SK-N-DZ (cell line): ENCODE data around the gene BRD2. TPM values are rescaled to one million over a fixed set of nuclear protein-coding genes. Genes with fewer than 3 reads are reported as not detected.
"Not testable (repeated sequence)": the region's sequence is repeated elsewhere in the genome, so short reads cannot be mapped to it uniquely, and the experiment has no call there.

Experiments used
- DNase-seq: peaks from one replicate; pipeline ENCODE4 v3.0.0-alpha.2; 2015; ENCODE audit warnings: low spot score
- polyA plus RNA-seq, 2 experiments: library from polyadenylated mRNA; depleted of rRNA; stranded (reverse); fragments of >200 nt; gene quantifications; 2 replicates each; pipeline ENCODE4 v1.2.3, GENCODE V29; 2014

Gene BRD2
- 136 and 160 TPM in 2 replicates for polyA plus RNA-seq (2014; cell fraction: cytosol; rRNA removed)
- 287 and 301 TPM in 2 replicates for polyA plus RNA-seq (2014; cell fraction: nucleus; rRNA removed)

DNA sequence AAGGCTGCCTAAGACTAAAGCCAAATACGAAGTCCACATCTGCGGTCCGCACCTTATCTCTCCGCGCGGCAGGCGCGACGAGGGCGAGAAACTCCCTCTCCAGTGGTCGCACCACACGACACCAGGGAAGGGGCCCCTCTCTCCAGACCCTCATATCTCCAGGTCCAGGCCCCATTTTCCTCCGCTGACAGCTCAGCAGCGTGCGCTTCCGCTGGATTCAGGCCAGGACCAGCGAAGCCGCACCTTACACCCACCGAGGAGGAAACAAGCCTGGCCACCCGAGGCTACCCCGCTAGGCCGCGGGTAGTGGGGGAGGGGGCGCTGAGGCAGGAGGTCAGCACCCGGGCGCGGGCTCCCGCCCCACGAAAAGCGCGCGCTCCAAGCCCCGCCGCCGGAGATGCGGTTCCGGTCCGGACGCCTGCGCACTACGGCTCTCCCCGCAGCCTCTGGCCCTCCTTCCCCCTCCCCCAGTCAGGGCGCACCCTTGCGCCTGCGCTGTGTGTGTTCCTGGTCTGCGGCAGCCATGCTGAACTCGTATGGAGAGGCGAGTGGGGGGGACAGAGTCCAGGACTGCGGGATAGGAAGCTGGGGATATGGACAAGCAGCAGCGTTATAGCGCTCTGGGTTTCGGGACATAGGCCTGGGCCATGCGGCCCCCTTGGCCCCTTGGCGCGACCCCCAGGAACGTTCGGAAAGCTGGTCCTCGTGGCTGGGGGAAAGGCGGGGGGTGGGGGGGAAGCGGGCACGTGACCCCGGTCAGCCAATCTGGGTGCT, at the start of gene BRD2:
TSS of gene BRD2 (plus strand) at position 502 of the 774 bp plus-strand sequence. CDS start 4,305 bp downstream, outside the sequence.
- peak; percentile 97 for DNase-seq

DNA sequence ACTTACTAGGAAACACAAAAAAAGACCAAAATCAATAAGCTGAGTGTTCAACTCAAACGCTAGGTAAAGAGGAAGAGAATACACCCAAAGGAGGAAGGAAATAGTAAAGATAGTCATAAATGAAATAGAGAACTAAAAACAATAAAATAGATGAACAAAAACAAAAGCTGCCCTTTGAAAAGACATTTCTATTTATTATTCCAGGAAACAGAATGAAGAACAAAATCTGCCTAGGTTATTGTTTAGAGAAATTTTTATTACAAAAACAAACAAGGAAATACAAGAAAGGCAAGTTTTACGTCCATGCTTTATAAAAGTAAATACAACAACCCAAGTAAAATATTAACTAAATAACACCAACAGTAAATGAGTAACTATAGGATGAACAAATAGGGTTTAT, 47.7 kb upstream of the BRD2 start:
- DNase-seq, result no peak

DNA sequence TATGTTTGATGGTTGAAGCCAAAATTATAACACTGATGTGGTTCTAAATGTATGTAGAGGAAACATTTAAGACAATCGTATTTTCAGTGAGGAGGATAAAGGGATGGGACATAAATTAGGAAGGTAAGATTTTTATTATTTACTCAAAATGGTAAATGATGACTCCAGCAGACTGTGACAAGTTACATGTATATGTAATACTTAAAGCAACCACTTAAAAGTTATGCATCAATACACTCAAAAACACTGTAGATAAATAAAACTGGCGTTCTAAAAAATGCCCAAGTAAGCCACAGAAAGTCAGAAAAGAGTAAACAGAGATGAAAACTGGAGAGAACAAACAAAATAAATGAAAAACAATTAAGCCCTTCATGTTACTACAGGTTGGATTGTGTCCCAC, 46.3 kb upstream of the BRD2 start:
- no peak for DNase-seq

DNA sequence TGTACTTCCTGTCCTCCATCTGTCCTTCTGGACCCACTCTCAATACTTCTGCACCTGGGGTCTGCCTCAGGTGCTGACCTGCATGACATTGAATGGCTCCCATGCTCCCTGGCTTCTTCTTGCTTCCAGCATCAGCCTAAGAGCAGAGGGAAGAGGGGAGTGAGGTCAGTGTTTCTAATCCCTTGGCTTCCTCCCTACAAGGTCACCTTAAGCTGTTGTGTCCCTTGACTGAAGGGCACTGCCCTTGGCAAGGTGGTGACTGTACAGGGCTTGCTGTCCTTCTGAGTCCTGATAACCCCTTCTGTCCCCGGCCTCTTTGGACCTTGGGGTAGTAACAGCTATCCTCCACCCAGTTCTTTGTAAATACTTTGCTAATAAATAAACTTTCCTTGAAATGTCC, 37.2 kb upstream of the BRD2 start:
- no peak for DNase-seq

DNA sequence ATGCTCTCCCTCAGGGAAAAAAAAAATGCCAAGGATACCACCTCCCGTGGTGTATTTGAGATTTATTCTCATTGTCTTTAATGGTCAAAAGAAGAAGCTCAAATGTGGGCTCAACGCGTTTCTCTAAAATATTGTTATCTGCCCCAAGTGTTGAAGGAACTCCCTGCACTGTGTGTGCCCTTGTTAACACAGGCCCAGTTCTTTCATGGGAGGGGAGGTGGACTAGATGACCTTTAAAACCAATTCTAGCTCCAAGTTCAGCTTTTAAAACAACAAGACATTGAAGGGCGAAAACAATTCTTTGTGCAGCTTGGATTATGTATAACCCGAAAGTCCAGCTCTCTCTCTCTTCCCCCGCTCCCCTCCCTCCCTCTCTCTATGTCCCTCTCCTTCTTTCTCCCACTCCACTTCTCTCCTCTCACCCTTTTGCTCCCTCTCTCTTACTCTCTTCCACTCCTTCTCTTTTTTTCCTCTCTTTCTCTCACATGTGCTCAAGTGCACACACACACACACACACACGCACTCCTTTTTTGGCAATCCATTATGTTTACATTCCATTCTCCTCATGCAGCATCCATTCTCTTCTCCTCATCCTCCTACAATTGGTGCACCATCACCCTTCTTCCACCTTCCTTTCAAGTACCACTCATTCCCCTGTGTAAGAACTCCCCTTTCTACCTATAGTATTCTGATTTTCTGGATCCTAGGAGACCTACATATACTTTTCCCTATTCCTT, 36.1 kb upstream of the BRD2 start:
- DNase-seq, result no peak

DNA sequence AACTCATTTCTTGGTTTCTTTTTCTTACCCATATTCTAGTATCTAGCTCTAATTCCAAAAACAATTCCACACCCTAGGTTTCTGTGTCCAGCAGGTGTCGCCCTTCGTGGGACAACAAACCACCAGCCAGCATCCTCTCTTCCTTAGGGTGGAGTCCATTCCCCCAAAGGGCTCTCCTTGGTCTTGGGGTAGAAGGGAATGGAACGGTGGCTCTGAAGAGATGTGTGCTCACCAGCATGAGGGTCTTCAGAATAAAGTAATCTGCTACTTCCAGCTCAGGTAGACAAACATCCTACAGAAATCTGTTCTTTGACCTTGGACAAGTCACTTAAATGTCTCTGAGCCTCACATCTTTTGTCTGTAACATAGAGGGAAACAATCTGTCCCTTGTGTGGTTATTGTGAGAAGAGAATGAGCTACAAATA, 34.7 kb upstream of the BRD2 start:
- peak; percentile 67 for DNase-seq

DNA sequence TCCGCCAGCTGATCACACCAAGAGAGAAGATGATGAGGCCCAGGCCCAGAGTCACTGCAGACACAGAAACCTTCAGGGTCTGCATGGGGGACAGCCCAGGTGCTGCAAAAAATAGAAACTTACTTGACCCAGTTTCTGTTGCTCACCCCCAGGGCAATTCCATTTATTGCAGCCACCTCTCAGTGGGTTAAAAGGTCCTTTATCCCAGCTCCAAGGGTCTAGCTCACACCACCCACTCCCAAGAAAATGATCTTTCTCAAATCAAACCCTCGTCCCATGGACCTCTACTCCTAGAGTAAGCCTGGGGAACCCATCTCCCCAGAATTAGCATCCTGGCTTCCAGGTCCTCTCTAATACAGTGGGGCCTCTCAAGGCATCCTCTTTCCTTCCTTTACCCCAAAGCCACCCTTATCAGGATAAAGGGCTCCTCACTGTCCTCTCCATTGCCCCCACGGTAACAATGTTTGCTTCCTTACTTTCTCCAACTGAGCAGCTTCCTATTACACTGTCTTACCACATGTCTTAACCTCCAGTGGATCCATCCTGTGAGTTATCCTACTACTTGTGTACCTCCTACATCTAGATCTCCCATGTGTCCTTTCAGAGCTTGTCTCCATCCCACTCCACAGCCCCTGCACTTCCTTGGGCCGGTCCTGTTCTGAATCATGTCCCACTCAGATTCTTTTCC, 32.7 kb upstream of the BRD2 start:
- no peak for DNase-seq

DNA sequence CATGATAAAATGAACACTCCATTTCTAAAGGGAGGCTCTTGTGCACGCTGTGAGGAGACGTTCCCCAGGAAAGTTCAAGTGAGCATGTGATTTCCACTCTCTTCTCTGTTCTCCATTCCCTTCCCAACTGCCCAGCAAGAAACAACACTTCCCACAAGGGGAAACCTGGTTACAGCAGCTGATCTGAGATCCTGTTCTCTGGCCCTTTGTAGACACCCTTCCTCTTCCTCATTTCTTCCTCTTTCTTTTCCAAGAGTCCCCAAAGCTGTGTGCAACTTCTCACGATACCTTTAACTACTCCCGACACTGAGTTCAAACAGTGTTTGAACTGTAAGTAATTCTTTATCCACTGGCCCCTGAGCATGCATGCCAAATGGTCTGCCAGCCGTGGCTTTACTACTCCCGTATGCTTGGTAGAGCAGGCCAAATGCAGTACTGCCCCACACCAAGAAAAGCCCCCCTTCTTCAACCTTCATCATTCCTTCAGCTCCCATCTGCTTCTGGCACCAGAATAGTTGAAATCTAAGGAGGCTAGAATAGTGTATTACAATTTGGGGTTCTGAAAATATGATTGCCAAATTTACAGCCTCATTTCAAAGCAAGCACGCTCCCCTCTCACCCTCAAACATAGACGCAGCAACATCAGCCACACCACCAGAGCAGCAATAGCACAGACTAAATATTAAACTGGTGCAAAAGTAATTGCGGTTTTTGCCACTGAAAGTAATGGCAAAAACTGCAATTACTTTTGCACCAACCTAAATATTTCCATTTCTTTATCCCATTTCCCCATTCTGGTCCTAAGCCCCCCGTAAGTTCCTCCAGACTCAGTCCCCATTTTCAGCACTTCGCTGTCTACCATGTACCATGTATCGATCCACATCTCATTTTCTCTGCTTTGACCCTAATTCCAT, 31.9 kb upstream of the BRD2 start:
- no peak for DNase-seq

DNA sequence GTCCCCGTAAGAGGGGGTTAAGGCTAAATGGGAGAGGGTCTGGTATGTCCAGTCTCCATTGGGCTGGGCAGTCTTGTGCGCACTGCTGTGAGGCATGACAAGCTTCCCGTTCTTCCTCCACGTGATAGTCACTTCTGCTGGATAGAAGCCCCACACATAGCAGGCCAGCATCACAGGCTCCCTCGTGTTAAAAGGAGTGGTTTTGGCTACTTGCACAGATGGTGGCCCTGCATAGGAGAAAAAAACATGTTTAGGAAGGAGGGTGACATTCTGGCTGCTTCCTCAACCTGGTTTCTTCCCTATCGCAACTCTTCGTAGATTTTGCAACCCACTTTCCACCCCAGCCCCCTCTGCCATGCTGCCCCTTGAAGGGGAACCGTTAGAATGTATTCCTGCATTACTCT, 31.2 kb upstream of the BRD2 start:
- no peak for DNase-seq

DNA sequence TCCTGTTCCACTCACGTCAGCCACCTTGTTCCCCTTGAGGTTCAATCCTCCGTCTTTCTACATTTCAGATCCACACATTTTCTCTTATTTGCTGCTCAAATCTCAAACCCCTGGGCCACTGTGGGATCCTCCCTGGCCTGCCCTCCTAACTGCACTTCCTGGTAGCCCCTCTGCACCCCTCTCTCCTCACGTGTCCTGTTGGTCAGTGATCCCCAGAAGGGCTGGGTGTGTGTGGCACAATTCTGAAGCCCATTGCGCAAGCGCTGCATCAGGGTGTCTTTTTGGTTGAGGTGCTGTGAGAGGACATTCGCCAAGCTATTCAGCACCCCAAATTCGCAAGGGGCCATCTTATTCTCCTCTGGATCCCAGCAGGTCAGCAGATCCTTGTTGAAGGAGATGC, 29.9 kb upstream of the BRD2 start:
- DNase-seq, result no peak

DNA sequence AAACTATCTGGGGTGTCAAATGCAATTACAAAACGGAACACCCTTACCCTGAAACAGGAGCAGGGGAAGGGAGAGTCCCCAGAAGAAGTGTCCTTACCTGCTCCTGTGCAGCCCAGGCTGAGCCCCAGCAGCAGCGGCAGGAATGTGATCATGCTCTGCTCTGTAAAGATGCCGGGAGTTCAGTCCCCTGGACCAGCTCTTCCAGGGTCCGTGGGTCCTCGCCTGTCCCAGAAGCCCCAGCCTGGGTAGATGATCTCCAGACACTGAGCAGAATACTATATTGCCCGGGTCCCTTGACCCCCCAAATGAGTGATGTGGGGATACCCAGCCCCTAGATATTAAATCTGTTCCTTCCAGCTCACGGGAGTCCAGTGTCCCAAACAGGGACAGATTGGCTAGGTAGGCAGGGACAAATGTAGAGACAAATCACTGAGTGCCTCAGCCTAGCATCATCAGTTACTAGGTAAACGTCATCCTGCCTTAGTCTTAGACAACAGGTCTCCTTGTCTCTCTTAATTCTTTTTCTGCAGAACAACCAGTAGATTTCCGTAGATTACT, 27.7 kb upstream of the BRD2 start, which contains the start of gene HLA-DMB:
TSS of gene HLA-DMB (minus strand) at position 373 of the 558 bp plus-strand sequence. CDS start at position 152, 221 bp downstream.
- peak; percentile 69 for DNase-seq

DNA sequence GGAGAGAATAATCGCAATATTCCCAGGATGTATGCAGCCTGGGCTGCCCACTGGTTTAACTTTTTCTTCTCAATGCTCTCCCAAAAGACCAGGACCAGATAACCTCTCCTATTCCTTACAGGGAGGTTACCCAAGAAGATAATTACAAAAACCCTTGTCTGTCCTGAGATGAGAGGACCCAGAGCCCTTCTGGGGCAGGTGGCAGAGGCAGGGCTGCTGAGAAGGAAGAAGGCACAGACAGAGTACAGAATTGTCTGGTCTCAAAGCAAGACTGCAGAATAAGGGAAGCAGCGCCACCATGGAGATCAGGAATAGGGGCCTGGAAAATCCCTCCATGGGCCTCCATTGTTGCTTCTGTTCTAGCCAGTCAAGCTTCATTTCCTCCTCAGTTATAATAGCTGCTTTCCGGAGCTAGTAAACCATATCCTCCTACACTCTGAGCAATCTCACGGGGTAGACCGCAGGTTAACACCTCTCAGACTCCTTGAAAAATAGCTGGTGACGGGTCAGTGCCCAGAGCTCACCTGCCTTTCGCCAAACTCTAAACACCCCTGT, 27.1 kb upstream of the BRD2 start:
- DNase-seq, result peak; percentile 32

DNA sequence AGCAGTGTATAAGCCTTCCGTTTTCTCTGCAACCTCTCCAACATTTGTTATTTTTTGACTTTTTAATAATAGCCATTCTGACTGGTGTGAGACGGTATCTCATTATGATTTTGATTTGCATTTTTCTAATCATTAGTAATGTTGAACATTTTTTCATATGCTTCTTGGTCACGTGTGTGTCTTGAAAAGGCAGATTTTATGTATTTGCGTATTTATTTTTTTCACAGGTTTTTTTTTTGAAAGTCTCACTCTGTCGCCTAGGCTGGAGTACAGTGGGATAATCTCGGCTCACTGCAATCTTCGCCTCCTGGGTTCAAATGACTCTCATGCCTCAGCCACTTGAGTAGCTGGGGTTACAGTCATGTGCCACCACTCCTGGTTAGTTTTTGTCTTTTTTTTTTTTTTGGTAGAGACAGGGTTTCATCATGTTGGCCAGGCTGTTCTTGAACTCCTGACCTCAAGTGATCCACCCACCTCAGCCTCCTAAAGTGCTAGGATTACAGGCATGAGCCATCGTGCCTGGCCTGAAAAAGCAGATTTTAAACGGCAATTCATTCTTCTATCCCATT, 25.8 kb upstream of the BRD2 start:
- DNase-seq, result not testable (repeated sequence)

DNA sequence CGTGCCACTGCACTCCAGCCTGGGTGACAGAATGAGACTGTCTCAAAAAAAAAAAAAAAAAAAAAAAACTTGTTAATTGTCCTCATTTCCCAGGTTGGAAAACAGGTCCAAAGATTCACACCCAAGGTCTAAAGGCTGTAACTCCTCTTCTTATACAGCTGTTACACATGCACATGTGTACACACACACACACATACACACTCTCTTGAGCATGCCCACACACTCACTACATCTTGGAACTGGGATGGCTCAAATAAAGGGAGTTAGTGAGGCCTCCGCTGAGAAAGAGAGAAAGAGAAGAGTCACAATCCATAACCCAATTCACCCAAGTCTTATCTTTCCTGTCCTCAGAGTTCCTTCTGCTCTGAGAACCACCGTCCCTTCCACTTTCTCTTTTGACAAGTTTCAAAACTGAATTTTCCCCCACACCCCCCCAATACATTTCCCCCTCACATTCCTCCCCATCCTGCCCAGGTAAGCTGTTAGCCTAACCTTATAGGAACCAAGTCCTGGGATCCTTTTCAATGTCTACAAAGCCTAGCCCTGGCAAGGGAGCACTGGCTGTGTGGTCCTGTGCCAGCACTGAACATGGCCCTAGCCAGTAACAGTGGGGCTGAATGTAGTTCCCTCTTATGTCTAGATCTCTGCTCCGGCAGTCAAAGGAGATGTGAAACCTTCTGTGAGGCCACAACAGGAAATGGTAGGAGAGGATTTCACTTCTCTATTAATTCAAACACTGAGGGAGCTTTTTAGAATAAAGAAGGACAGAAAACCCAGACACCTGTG, 24.3 kb upstream of the BRD2 start:
- no peak for DNase-seq

DNA sequence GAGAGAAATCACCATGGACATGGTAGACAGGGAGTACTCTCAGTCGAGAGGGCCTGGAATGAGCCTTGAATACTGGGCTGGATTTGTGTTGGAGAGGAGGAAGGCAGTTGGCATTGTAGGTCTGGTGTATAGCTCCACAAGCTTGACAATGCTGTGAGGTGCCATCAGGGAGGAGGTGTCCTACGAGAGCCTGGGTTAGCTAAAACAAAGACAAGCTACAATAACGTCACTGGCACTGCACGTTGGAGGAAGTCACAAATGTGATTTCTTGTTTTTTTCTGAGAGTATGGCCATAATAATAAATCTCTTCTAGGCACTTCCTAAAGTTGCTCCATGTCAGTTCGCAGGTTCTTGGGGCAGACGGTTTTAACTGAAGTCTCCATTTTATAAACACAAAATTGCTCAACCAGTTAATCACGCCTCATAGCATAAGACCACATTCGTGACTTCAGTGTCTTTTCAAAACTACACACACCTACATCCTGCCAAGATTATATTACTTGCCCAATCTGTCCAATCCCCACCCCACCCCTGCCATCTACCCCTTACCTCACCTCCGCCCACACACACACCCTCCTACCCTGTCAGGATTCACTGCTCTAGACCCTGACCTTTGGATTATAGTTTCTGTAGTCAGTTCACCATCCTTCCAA, 23.2 kb upstream of the BRD2 start:
- DNase-seq, result no peak

DNA sequence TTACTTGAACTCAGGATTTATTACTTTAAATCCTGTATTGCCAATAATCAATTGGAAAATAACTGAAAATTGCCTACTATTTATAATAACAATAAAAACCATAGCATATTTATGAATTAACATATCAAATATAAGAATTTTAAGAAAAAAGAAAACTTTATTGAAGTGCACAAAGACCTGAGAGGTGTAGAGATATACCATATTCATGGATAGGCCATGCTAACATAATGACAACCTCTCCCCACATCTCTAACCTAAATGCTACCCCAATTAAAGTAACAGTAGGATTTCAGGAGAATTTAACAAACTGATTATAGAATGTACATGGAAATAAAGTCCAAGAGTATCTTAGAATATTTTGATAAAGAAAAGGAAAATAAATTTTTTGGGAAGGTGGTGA, 22.4 kb upstream of the BRD2 start:
- DNase-seq, result no peak

DNA sequence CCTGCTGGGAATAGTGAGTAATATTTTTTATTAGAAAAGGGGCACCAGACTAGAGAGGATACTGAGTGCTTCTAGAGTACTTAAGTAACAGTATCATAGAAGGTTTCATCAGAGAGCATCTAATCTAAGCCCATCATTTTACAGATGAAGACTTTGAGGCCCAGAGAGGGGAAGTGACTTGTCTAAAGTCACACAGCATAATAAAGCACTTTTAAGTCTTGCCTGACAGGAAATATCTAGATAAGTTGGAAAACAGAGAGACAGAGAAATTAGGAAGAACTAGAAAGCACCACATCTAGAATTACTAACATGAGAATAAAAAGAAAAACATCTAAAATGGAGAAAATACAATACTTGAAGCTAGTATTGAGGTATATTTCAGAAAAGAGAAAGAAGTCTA, 21.5 kb upstream of the BRD2 start:
- no peak for DNase-seq

DNA sequence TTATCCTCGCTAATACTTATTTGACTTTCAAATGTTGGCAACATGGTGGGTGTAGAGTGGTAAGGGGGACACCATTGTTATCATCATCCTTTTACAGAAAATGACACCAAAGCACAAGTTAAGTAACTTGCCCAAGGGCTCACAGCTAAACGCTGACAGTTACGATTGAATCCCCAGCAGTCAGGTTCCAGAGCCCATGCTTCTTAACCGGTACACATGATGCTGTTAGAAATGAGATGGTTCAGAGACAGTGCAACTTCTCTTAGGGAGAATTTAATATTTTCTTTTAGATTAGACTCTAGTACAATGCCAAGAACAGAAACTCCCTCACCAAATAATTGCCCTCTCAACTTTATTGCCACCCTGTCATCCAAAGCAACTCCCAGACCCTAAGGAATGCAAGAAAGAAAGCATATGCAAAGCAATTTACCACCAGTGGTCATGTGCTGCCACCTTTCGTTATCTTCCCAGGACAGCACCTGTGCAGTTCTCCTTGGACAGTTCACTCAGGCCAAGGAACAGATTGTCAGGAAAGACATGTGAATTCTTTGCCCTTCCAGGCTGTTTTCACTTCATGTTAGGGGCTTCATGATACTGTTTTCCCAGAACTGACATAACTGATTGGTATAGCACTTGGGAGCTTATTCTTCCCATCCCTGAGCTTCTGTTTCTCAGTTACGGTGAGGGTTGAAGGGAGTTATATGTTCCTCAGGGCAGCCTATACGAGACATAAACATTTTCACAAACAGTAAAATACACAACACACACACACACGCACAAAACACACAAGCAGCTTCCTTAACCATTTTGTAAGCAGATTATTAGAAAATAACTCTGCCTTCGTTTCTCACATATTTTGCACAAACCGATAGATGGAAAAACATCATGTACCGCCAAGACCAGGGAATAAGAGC, 20.6 kb upstream of the BRD2 start:
- DNase-seq, result peak; percentile 56
